ENCODE data around the gene RABGGTA.

RABGGTA gene

GRCh38 chr14:24300326-24300980, 29.1 kb upstream of the RABGGTA start:
- H3K27ac ChIP-seq (ENCODE audit: low read depth, low read length): peak overlapping the region; percentile 84

DNA sequence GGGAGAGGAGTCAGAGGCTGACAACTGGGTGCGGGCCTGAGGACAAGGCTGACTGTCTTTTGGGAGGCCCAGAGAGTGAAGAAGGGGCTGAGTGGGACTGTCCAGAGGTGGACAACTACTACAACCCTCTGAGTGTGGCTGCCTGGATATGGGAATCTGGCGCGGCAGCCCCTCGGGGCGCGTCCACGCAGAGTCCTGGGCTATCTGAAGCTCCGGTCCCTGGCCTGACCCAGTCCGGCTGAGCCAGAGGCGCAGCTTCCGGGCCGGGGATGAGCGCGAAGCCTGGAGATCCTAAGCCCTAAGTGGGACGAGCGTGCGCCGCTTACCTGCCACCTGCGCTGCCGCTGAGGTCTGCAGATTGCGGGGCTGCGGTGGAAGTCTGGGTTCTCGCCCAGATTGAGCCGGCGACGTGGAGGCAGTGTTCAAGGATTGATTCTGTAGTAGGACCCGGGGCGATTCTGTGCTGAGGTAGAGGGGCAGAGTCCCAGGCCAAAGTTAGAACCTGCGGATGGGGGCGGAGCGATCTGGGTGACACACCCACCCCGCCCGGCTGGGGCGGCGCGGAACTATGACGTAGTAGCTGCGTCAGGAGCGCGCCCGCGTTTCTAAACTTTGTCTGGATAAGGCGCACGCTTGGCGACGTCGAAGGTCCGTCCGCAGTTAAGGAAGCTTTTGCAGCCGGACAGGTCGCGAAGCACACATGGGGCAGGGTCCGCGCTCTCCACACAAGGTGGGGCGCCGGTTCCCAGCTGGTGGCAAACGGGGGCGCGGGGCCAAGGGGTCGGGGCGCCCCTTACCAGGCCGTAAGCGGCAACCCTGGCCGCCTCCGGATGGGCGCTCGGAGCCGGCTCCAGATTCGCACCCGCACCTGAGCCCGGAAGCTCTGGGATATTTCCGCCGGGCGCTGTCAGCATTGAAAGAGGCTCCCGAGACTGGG, 28.1 kb upstream of the RABGGTA start, which contains the start of the genes DHRS1 and NOP9:
DHRS1 (minus strand) TSS at position 526 of the 937 bp plus-strand sequence. CDS start 674 bp downstream, outside the sequence.
NOP9 (plus strand) TSS at position 596 of the 937 bp plus-strand sequence; CDS start at position 701, 105 bp downstream.
- Histone ChIP-seq H3K9me3 (ENCODE audit: control insufficient read depth in 5 of 5, low read length in 5 of 5) (no peaks in the 10 kb centered on the region), H3K27me3 (ENCODE audit: control insufficient read depth in 5 of 5, insufficient read depth in 4 of 5, low read length in 5 of 5) (no peaks in the 10 kb centered on the region), H3K4me3 (ENCODE audit: low read depth in 1 of 5, low read length in 5 of 5) (peak within 1 kb of the TSS; percentile 91 to 96 (median 95)), H3K27ac (ENCODE audit: low read depth, low read length) (peak within 1 kb of the TSS; percentile 84), H3K36me3 (ENCODE audit: control insufficient read depth in 5 of 5, insufficient read depth in 5 of 5, low read length in 5 of 5) (peaks cover 6 to 50% (median 46%) of the 10 kb centered on the region in 5 donors), H3K4me1 (ENCODE audit: control insufficient read depth in 5 of 5, insufficient read depth in 5 of 5, low read length in 5 of 5) (peaks cover 10 to 39% (median 33%) of the 10 kb centered on the region in 5 donors), H3K9ac (ENCODE audit: low read length in 5 of 5) (peak within 1 kb of the TSS; percentile 78 to 96 (median 92))

More at GRCh38 chr14:24300326-24300980, 29.1 kb upstream of the RABGGTA start:
- no peaks in the 10 kb centered on the region for H3K27me3 ChIP-seq (ENCODE audit: control insufficient read depth in 5 of 5, insufficient read depth in 4 of 5, low read length in 5 of 5)
- peak overlapping the region; percentile 91 to 96 (median 95) for H3K4me3 ChIP-seq (ENCODE audit: low read depth in 1 of 5, low read length in 5 of 5)
- peak overlapping the region; percentile 78 to 96 (median 92) for H3K9ac ChIP-seq (ENCODE audit: low read length in 5 of 5)
- no peaks in the 10 kb centered on the region for H3K9me3 ChIP-seq (ENCODE audit: control insufficient read depth in 5 of 5, low read length in 5 of 5)
- H3K4me1 ChIP-seq (ENCODE audit: control insufficient read depth in 5 of 5, insufficient read depth in 5 of 5, low read length in 5 of 5): peaks cover 10 to 39% (median 33%) of the 10 kb centered on the region in 5 donors
- H3K36me3 ChIP-seq (ENCODE audit: control insufficient read depth in 5 of 5, insufficient read depth in 5 of 5, low read length in 5 of 5): peaks cover 6 to 55% (median 52%) of the 10 kb centered on the region in 5 donors

DNA sequence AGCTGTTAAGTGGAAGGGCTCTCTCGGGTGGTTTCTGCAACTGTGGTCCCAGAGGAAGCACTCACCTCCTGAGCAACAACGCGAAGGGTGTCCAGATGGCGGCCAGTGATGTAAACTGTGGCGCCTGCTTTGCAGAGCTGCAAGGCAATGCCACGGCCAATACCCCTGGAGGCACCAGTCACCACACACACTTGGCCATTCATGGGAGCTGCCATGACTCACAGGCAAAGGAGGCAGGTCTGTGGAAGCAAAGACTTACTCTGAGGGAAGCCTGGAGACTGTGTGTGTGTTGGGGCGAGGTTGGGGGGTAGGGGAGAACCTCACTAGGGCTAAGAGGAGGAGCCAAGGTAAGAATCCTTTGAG, 27.5 kb upstream of the RABGGTA start:
- Histone ChIP-seq H3K9ac (ENCODE audit: low read length in 5 of 5) (peak overlapping the region; percentile 44 to 94 (median 91)), H3K27ac (ENCODE audit: low read depth, low read length) (peak overlapping the region; percentile 84), H3K36me3 (ENCODE audit: control insufficient read depth in 5 of 5, insufficient read depth in 5 of 5, low read length in 5 of 5) (peaks cover 6 to 43% (median 39%) of the 10 kb centered on the region in 5 donors), H3K4me3 (ENCODE audit: low read depth in 1 of 5, low read length in 5 of 5) (peak overlapping the region; percentile 79 to 96 (median 91)), H3K9me3 (ENCODE audit: control insufficient read depth in 5 of 5, low read length in 5 of 5) (no peaks in the 10 kb centered on the region), H3K27me3 (ENCODE audit: control insufficient read depth in 5 of 5, insufficient read depth in 4 of 5, low read length in 5 of 5) (no peaks in the 10 kb centered on the region), H3K4me1 (ENCODE audit: control insufficient read depth in 5 of 5, insufficient read depth in 5 of 5, low read length in 5 of 5) (peaks cover 10 to 39% (median 33%) of the 10 kb centered on the region in 5 donors)

DNA sequence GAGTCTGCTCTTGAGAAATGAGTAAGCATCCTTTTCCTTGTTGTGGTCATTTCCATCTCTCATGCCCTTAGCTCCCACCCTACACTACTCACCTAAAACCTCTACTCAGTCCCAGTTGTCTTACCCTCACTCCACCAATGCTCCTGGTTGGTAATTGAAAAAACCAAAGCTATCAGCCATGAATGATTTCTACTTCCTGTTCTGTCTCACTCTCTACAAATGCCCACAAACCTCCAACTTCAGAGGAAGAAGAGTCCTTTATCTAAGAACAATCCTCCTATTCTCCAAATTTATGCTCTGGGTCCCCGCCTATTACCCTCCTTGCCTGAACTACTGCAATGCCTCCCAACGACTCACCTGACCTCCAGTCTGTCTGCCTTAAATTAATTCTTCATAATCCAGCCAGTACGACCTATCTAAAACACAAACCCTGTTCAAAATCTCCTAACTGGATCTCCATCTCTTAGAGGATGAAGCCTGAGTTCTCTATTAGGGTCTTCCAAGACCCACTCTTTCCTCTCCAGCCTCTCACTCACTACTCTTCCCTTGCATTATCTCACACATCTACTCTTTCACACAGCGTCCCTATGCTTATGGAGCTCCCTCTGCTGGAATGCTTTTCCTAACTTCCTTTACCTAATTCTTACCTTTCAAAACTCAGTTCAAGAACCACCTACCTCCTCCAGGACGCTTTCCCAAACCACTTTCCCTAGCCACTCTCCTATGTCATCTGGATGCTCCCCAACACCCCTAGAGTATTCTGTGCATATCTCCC, 26.0 kb upstream of the RABGGTA start:
- Histone ChIP-seq H3K4me1 (ENCODE audit: control insufficient read depth in 5 of 5, insufficient read depth in 5 of 5, low read length in 5 of 5) (peaks cover 10 to 39% (median 33%) of the 10 kb centered on the region in 5 donors), H3K27me3 (ENCODE audit: control insufficient read depth in 5 of 5, insufficient read depth in 4 of 5, low read length in 5 of 5) (no peaks in the 10 kb centered on the region), H3K9me3 (ENCODE audit: control insufficient read depth in 5 of 5, low read length in 5 of 5) (no peaks in the 10 kb centered on the region), H3K27ac (ENCODE audit: low read depth, low read length) (peak overlapping the region; percentile 38), H3K4me3 (ENCODE audit: low read depth in 1 of 5, low read length in 5 of 5) (no peak overlapping the region), H3K9ac (ENCODE audit: low read length in 5 of 5) (peak overlapping the region in 1 of 5 donors; percentile 7), H3K36me3 (ENCODE audit: control insufficient read depth in 5 of 5, insufficient read depth in 5 of 5, low read length in 5 of 5) (peaks cover 1 to 34% (median 28%) of the 10 kb centered on the region in 5 donors)

- Histone ChIP-seq H3K27ac (ENCODE audit: low read depth, low read length) (peak overlapping the region; percentile 38), H3K4me1 (ENCODE audit: control insufficient read depth in 5 of 5, insufficient read depth in 5 of 5, low read length in 5 of 5) (peaks cover 10 to 39% (median 33%) of the 10 kb centered on the region in 5 donors), H3K9ac (ENCODE audit: low read length in 5 of 5) (peak overlapping the region in 1 of 5 donors; percentile 56)
Observed at GRCh38 chr14:24296341-24297157, 25.2 kb upstream of the RABGGTA start.

GRCh38 chr14:24293525-24293924, 22.1 kb upstream of the RABGGTA start:
- H3K27me3 ChIP-seq (ENCODE audit: control insufficient read depth in 5 of 5, insufficient read depth in 4 of 5, low read length in 5 of 5): no peaks in the 10 kb centered on the region
- no peak overlapping the region for H3K27ac ChIP-seq (ENCODE audit: low read depth, low read length)
- peaks cover 3 to 16% (median 9%) of the 10 kb centered on the region in 5 donors for H3K4me1 ChIP-seq (ENCODE audit: control insufficient read depth in 5 of 5, insufficient read depth in 5 of 5, low read length in 5 of 5)
- no peaks in the 10 kb centered on the region for H3K9me3 ChIP-seq (ENCODE audit: control insufficient read depth in 5 of 5, low read length in 5 of 5)
- no peak overlapping the region for H3K4me3 ChIP-seq (ENCODE audit: low read depth in 1 of 5, low read length in 5 of 5)
- H3K36me3 ChIP-seq (ENCODE audit: control insufficient read depth in 5 of 5, insufficient read depth in 5 of 5, low read length in 5 of 5): peaks cover 0 to 55% (median 49%) of the 10 kb centered on the region in 5 donors
- H3K9ac ChIP-seq (ENCODE audit: low read length in 5 of 5): no peak overlapping the region

More at GRCh38 chr14:24296341-24297157, 25.2 kb upstream of the RABGGTA start:
- Histone ChIP-seq H3K4me3 (ENCODE audit: low read depth in 1 of 5, low read length in 5 of 5) (peak overlapping the region in 1 of 5 donors; percentile 15), H3K9me3 (ENCODE audit: control insufficient read depth in 5 of 5, low read length in 5 of 5) (no peaks in the 10 kb centered on the region), H3K36me3 (ENCODE audit: control insufficient read depth in 5 of 5, insufficient read depth in 5 of 5, low read length in 5 of 5) (peaks cover 0 to 34% (median 28%) of the 10 kb centered on the region in 5 donors), H3K27me3 (ENCODE audit: control insufficient read depth in 5 of 5, insufficient read depth in 4 of 5, low read length in 5 of 5) (no peaks in the 10 kb centered on the region)

DNA sequence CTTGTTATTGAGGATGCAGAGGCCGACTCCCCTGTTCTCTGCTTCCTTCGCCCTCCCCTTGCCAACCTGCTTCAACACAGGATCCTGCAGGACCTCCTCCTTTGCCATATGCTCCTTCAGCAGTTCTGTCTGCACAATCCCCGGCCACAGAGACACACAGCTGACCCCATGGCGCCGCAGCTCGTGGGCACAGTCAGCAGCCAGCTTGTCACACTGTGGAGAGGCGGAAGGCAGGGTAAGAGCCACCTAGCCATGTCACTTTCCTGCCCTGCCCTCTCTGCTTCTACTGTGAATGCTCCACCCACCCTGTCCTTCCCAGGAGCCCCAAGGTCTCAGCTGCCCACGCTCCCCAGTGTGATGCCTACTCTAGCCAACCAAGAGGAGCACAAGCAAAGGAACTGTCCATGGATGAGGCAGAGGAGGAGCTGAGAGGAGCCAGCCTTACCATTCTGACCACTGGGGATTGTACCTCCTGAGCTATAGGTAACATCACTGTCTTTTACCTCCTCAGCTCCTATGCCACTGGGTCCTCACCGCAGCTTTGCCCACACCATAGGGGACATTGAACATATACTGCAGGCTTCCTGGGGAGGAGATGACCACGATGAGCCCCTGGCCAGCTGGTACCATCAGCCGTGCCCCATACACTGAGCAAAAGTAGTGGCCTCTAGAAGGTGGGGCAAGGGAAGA, 20.9 kb upstream of the RABGGTA start:
- Histone ChIP-seq H3K4me3 (ENCODE audit: low read depth in 1 of 5, low read length in 5 of 5) (no peak overlapping the region), H3K36me3 (ENCODE audit: control insufficient read depth in 5 of 5, insufficient read depth in 5 of 5, low read length in 5 of 5) (peaks cover 0 to 55% (median 49%) of the 10 kb centered on the region in 5 donors), H3K27me3 (ENCODE audit: control insufficient read depth in 5 of 5, insufficient read depth in 4 of 5, low read length in 5 of 5) (no peaks in the 10 kb centered on the region), H3K9ac (ENCODE audit: low read length in 5 of 5) (no peak overlapping the region), H3K4me1 (ENCODE audit: control insufficient read depth in 5 of 5, insufficient read depth in 5 of 5, low read length in 5 of 5) (peaks cover 3 to 10% (median 7%) of the 10 kb centered on the region in 5 donors), H3K27ac (ENCODE audit: low read depth, low read length) (no peak overlapping the region), H3K9me3 (ENCODE audit: control insufficient read depth in 5 of 5, low read length in 5 of 5) (no peaks in the 10 kb centered on the region)

DNA sequence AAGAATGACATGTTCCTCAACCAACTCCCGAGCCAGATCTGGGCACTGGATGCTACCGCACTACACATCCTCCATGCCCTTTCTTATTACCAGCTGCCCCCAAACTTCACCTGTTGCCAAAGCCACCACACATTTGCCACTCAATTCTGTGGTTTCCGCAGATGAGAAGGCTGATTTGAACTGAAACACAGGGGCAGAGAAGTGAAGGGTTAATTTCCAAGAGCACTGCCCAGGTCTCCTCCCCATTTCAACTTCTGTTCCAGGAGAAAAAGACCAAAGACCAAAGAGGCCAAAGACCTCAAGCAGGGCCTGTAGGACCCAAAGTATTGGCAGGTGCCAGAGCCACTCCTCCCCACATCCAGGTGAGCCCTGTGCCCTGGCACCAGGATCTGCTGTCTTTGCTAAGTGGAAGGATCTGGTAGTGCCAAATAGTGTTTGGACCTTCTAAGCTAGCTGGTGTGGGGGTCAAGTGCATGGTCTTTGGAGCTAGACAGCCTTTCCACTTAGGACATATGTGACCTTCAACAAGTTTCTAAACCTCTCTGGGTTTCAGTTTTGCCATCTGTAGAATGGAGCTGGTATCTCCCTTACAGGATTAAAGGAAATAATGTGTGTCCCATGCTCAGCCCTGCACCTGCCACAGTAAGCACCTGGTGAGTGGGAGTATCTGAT, 20.2 kb upstream of the RABGGTA start:
- Histone ChIP-seq H3K27me3 (ENCODE audit: control insufficient read depth in 5 of 5, insufficient read depth in 4 of 5, low read length in 5 of 5) (no peaks in the 10 kb centered on the region), H3K9me3 (ENCODE audit: control insufficient read depth in 5 of 5, low read length in 5 of 5) (no peaks in the 10 kb centered on the region), H3K9ac (ENCODE audit: low read length in 5 of 5) (no peak overlapping the region), H3K27ac (ENCODE audit: low read depth, low read length) (no peak overlapping the region), H3K4me1 (ENCODE audit: control insufficient read depth in 5 of 5, insufficient read depth in 5 of 5, low read length in 5 of 5) (peaks cover under 1 to 3% (median 3%) of the 10 kb centered on the region in 5 donors), H3K4me3 (ENCODE audit: low read depth in 1 of 5, low read length in 5 of 5) (no peak overlapping the region), H3K36me3 (ENCODE audit: control insufficient read depth in 5 of 5, insufficient read depth in 5 of 5, low read length in 5 of 5) (peaks cover 0 to 53% (median 49%) of the 10 kb centered on the region in 5 donors)

All from subcutaneous abdominal adipose tissue (tissue), 5 donors.